GM19452 (cell line): ENCODE measurements around the gene SYT8.
"Not testable (repeated sequence)": the region's sequence is repeated elsewhere in the genome, so short reads cannot be mapped to it uniquely, and the experiment has no call there.

Experiments
- ATAC-seq: cut with Tn5 transposase; IDR thresholded peaks from one replicate; pipeline ENCODE4 v1.9.1; 2021; ENCODE audit not compliant: unreplicated experiment

SYT8 gene

GRCh38 chr11:1834779-1835670 lies at the start of gene SYT8:
Gene SYT8, plus strand, starts transcription at chr11:1834990. Its CDS starts 116 bp downstream, at chr11:1835106.
- ATAC-seq, result no peak

GRCh38 chr11:1785749-1786413 lies 48.9 kb upstream of the SYT8 start:
- no peak for ATAC-seq

GRCh38 chr11:1786466-1786865 lies 48.3 kb upstream of the SYT8 start:
- no peak for ATAC-seq

GRCh38 chr11:1791912-1792311 lies 42.9 kb upstream of the SYT8 start:
- no peak for ATAC-seq

- no peak for ATAC-seq
Observed at GRCh38 chr11:1792461-1792860, 42.3 kb upstream of the SYT8 start.

- ATAC-seq, result no peak
Observed at GRCh38 chr11:1793081-1793480, 41.7 kb upstream of the SYT8 start.

- no peak for ATAC-seq
Observed at GRCh38 chr11:1796413-1797011, 38.3 kb upstream of the SYT8 start.

GRCh38 chr11:1797391-1798125 lies 37.2 kb upstream of the SYT8 start:
- ATAC-seq, result no peak

GRCh38 chr11:1803246-1803645 lies 31.5 kb upstream of the SYT8 start:
- no peak for ATAC-seq

GRCh38 chr11:1803835-1804519 lies 30.8 kb upstream of the SYT8 start:
- ATAC-seq, result not testable (repeated sequence)

GRCh38 chr11:1805525-1805924 lies 29.3 kb upstream of the SYT8 start:
- ATAC-seq, result no peak

- ATAC-seq, result no peak
Observed at GRCh38 chr11:1807264-1807995, 27.4 kb upstream of the SYT8 start.

GRCh38 chr11:1810761-1811160 lies 24.0 kb upstream of the SYT8 start:
- ATAC-seq, result no peak

GRCh38 chr11:1812274-1812673 lies 22.5 kb upstream of the SYT8 start:
- ATAC-seq, result no peak

GRCh38 chr11:1812801-1813200 lies 22.0 kb upstream of the SYT8 start:
- ATAC-seq, result no peak

GRCh38 chr11:1813356-1813755 lies 21.4 kb upstream of the SYT8 start:
- ATAC-seq, result not testable (repeated sequence)

- ATAC-seq, result no peak
Observed at GRCh38 chr11:1814691-1815090, 20.1 kb upstream of the SYT8 start.

- no peak for ATAC-seq
Observed at GRCh38 chr11:1815311-1815710, 19.5 kb upstream of the SYT8 start.

- no peak for ATAC-seq
Observed at GRCh38 chr11:1815751-1816150, 19.0 kb upstream of the SYT8 start.

GRCh38 chr11:1817000-1817399 lies 17.8 kb upstream of the SYT8 start:
- ATAC-seq, result no peak
